Thyroid gland (tissue), 4 donors: ENCODE data around the gene CHCHD6.

ENCODE experiments used
- CTCF ChIP-seq, 6 experiments: fragments of 200-600 bp in 3 of 6; fragments of 450-650 bp in 3 of 6; sonication (generic) in 3 of 6; IDR thresholded peaks; one replicate each; pipeline ENCODE4 v1.5.1; 2016 to 2019; ENCODE audit warnings: antibody characterized with exemption in 6 of 6, mild to moderate bottlenecking in 2 of 6, inconsistent platforms in 1 of 6, moderate library complexity in 1 of 6
- POLR2A ChIP-seq, 2 donors: fragments of 450-650 bp; IDR thresholded peaks; one replicate each; pipeline ENCODE4 v1.6.1; 2017; ENCODE audit warnings: antibody characterized with exemption in 2 of 2, mild to moderate bottlenecking in 2 of 2, moderate library complexity in 1 of 2

- no peak for TF ChIP-seq CTCF (IDR thresholded peaks at IDR 0.05)
- TF ChIP-seq POLR2A (IDR thresholded peaks at IDR 0.05) = no peak
These were observed 26.3 kb downstream of the CHCHD6 start for GRCh38 chr3:126730376-126730775.
